GM23248 (cell line): Measurements from ENCODE around the gene KRT13. TPM values are rescaled to one million over a fixed set of nuclear protein-coding genes. Genes with fewer than 3 reads are reported as not detected.
A peak's percentile ranks its signal among the peaks of the same experiment; 100 is the strongest.

ENCODE experiments used
- DNase-seq: peaks from one replicate; pipeline ENCODE4 v3.0.0-alpha.2; 2015
- H2AFZ ChIP-seq: fragments of 200-600 bp; sonication (generic); 2 replicates; pipeline ENCODE4 v1.6.1; 2016; ENCODE audit warnings: antibody characterized with exemption
- H3F3A ChIP-seq: fragments of 200-600 bp; sonication (generic); 2 replicates; pipeline ENCODE4 v1.6.1; 2016; ENCODE audit warnings: mild to moderate bottlenecking, antibody characterized with exemption, mixed run types; ENCODE audit not compliant: insufficient read depth
- H3K27ac ChIP-seq: fragments of 200-600 bp; sonication (generic); 2 replicates; pipeline ENCODE4 v1.5.1; 2016; ENCODE audit warnings: mild to moderate bottlenecking
- H3K27me3 ChIP-seq: fragments of 200-600 bp; sonication (generic); replicated peaks from 2 replicates; pipeline ENCODE4 v1.6.1; 2016; ENCODE audit warnings: mild to moderate bottlenecking; ENCODE audit not compliant: insufficient read depth
- H3K36me3 ChIP-seq: fragments of 200-600 bp; sonication (generic); 2 replicates; pipeline ENCODE4 v1.6.1; 2016; ENCODE audit warnings: low read depth, mild to moderate bottlenecking
- H3K4me1 ChIP-seq: fragments of 200-600 bp; sonication (generic); 2 replicates; pipeline ENCODE4 v1.6.1; 2016; ENCODE audit warnings: mild to moderate bottlenecking; ENCODE audit not compliant: insufficient read depth
- H3K4me2 ChIP-seq: fragments of 200-600 bp; sonication (generic); one replicate; pipeline ENCODE4 v1.6.1; 2016; ENCODE audit warnings: mild to moderate bottlenecking; ENCODE audit not compliant: unreplicated experiment
- H3K4me3 ChIP-seq: fragments of 200-600 bp; sonication (generic); 2 replicates; pipeline ENCODE4 v1.5.1; 2016; ENCODE audit warnings: mild to moderate bottlenecking
- H3K79me2 ChIP-seq: fragments of 200-600 bp; sonication (generic); 2 replicates; pipeline ENCODE4 v1.6.1; 2016; ENCODE audit warnings: mild to moderate bottlenecking; ENCODE audit not compliant: insufficient read depth
- H3K9ac ChIP-seq: fragments of 200-600 bp; sonication (generic); 2 replicates; pipeline ENCODE4 v1.6.1; 2016; ENCODE audit warnings: mild to moderate bottlenecking
- H3K9me2 ChIP-seq: fragments of 200-600 bp; sonication (generic); 2 replicates; pipeline ENCODE4 v1.6.1; 2016; ENCODE audit warnings: mixed run types, mild to moderate bottlenecking, moderate library complexity; ENCODE audit not compliant: insufficient read depth
- H3K9me3 ChIP-seq: fragments of 200-600 bp; sonication (generic); one replicate; pipeline ENCODE4 v1.6.1; 2017; ENCODE audit warnings: low read depth
- H4K20me1 ChIP-seq: fragments of 200-600 bp; sonication (generic); 2 replicates; pipeline ENCODE4 v1.6.0; 2016; ENCODE audit not compliant: insufficient read depth
- EZH2 ChIP-seq: fragments of 200-600 bp; sonication (generic); IDR thresholded peaks from 2 replicates; pipeline ENCODE4 v1.6.1; 2018; ENCODE audit warnings: antibody characterized with exemption, mild to moderate bottlenecking; ENCODE audit not compliant: insufficient read depth, poor library complexity, severe bottlenecking
- EZH2phosphoT487 ChIP-seq: fragments of 200-600 bp; sonication (generic); IDR thresholded peaks from 2 replicates; pipeline ENCODE4 v1.6.1; 2018; ENCODE audit warnings: antibody characterized with exemption, moderate library complexity, mild to moderate bottlenecking, low read depth; ENCODE audit not compliant: insufficient read depth
- WGBS, 2 experiments: methylation state at CpG; one replicate each; pipeline ENCODE4 v1.1.6; 2015 to 2017; ENCODE audit warnings: low lambda C conversion rate in 2 of 2, low coverage in 1 of 2; ENCODE audit errors: missing lambda C conversion rate in 2 of 2; 5-methylcytosine and 5-hydroxymethylcytosine counted together
- in situ Hi-C: fragments of 300-500 bp; cut with MboI; formaldehyde crosslinking; loops from 2 replicates; pipeline ENCODE4 v1.15.0; 2020
- polyA plus RNA-seq: library from polyadenylated mRNA; unstranded; fragments of >200 nt; fragmentation: Nextera tagmentation; extraction: Ambion mirVana; gene quantifications from 2 replicates; pipeline ENCODE4 v1.2.1, GENCODE V29; 2016
- total RNA-seq: library from RNA; depleted of rRNA; stranded (reverse); fragments of >200 nt; shearing (Covaris generic); gene quantifications from 2 replicates; pipeline ENCODE4 v1.2.3, GENCODE V29; 2014

KRT13 gene
- total and polyA plus RNA-seq, 2 experiments from 2014 or later, result not detected

DNA sequence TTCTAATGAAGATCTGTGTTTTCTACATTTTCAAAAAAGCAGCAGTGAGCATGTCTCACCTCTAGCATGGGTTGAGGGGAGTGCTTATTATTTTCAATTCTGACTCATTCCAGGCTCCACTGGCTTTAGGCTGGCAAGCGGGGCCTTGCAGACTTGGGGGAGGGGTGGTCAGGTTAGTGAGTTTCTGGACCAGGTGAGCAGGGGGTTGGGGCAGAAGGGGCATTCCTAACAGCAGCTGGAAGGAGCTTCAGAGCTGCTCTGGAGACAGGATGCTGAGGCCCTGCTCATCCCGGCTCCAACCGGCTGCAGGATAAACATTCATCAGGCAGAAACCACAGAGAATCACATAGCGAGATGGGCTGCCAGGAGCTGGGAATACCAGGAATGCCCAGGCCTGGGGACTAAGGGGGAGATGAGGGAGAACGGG, 33.2 kb upstream of the KRT13 start:
- Histone ChIP-seq H3K4me3 (no peak overlapping the region), H4K20me1 (no peaks in the 10 kb centered on the region), H3K79me2 (no peaks in the 10 kb centered on the region), H3F3A (no peaks in the 10 kb centered on the region), H3K9me2 (no peaks in the 10 kb centered on the region), H2AFZ (no peak overlapping the region), H3K4me1 (peaks cover 11% of the 10 kb centered on the region; the same call in 1 of the 2 replicates), H3K27ac (no peak overlapping the region), H3K4me2 (no peak overlapping the region), H3K36me3 (no peaks in the 10 kb centered on the region), H3K27me3 (no peaks in the 10 kb centered on the region), H3K9ac (no peak overlapping the region), H3K9me3 (no peaks in the 10 kb centered on the region)
- in situ Hi-C loops, result no loop called here
- 51 to 71% methylated on average over 5 of the region's 5 CpGs for WGBS, 2 experiments
- peak; percentile 37 for DNase-seq
- TF ChIP-seq EZH2, result no peak
- TF ChIP-seq EZH2phosphoT487, result no peak

DNA sequence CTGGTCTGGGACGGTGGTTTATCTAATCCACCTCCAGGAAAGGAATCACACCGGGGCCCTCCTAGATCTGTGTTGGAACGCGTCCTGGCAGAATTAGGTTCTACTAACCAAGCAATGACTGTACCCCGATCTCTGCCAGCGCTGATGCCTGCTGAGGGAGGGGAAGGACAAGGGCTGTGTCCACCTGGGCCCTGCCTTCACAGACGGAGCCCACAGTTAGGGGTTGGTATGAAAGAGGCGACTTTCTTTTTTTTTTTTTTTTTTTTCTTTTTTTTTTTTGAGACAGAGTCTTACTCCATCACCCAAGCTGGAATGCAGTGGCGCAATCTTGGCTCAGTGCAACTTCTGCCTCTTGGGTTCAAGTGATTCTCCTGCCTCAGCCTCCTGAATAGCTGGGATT, 32.6 kb upstream of the KRT13 start:
- DNase-seq, result no peak
- H3K79me2 ChIP-seq, result no peaks in the 10 kb centered on the region
- no peaks in the 10 kb centered on the region for H3K9me2 ChIP-seq
- TF ChIP-seq EZH2phosphoT487 (no peak), EZH2 (no peak)
- no peaks in the 10 kb centered on the region for H3F3A ChIP-seq
- in situ Hi-C loops, result no loop called here
- no peak overlapping the region for H3K4me3 ChIP-seq
- no peak overlapping the region for H3K4me2 ChIP-seq
- H3K27ac ChIP-seq, result no peak overlapping the region
- H4K20me1 ChIP-seq, result no peaks in the 10 kb centered on the region
- no peaks in the 10 kb centered on the region for H3K36me3 ChIP-seq
- whole genome bisulfite sequencing, 2 experiments, result 90 to 96% methylated on average over 9 of the region's 9 CpGs
- H3K9ac ChIP-seq, result no peak overlapping the region
- H3K4me1 ChIP-seq, result peaks cover 11% of the 10 kb centered on the region; the same call in 1 of the 2 replicates
- no peak overlapping the region for H2AFZ ChIP-seq
- H3K9me3 ChIP-seq, result no peaks in the 10 kb centered on the region
- no peaks in the 10 kb centered on the region for H3K27me3 ChIP-seq

- no peak overlapping the region for H3K9ac ChIP-seq
- no peak overlapping the region for H2AFZ ChIP-seq
- in situ Hi-C loops, result no loop called here
- WGBS, 2 experiments, result 88% methylated on average over 7 of the region's 7 CpGs
- TF ChIP-seq EZH2, result no peak
- TF ChIP-seq EZH2phosphoT487, result no peak
- no peak for DNase-seq
- H3K36me3 ChIP-seq, result no peaks in the 10 kb centered on the region
- H3K9me2 ChIP-seq, result no peaks in the 10 kb centered on the region
- peaks cover 11% of the 10 kb centered on the region; the same call in 1 of the 2 replicates for H3K4me1 ChIP-seq
- H3K9me3 ChIP-seq, result no peaks in the 10 kb centered on the region
- H3K4me2 ChIP-seq, result no peak overlapping the region
- no peaks in the 10 kb centered on the region for H4K20me1 ChIP-seq
- H3K27me3 ChIP-seq, result no peaks in the 10 kb centered on the region
- no peaks in the 10 kb centered on the region for H3F3A ChIP-seq
- no peaks in the 10 kb centered on the region for H3K79me2 ChIP-seq
- no peak overlapping the region for H3K4me3 ChIP-seq
- H3K27ac ChIP-seq, result no peak overlapping the region
Observed at GRCh38 chr17:41537614-41537954, 32.2 kb upstream of the KRT13 start.

DNA sequence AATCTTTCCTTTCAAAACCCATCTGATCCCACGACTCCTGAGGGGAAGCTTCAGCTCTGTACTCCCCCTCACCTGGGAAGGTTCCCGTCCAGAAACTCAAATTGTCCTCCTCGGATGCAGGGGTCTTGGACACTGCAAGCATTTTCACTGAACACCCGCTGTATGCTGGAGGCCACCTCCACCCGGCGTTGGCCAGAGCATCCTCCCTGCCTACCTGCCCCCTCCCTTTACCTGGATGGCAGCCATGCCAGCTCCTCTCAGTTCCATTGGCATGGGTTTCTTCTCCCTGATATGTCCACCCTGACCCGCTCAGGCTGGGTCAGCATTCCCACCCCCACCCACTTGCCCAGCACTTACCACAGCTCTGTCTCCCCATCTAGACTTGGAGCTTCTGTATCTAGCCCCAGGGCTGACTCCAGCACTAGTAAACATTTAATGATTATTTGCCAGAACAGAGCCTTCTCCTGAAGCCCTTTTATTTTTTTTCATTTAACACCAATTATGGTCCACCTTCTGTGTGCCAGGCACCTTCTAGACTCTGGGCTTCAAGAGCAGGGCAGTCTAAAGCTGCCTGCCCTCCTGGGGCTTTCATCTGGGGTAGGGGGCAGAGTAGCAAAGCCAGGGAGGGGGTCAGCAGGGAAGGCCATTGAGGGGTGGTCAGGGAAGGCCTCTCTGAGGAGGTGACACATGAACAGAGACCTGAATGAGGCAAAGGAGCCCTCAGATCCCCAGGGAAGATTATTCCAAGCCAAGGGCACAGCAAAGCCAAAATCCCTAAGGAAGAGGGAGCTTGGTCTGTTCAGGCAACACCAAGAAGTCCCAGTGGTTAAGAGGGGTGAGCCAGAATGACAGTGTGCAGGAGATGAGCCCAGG, 31.6 kb upstream of the KRT13 start:
- WGBS, 2 experiments, result 84 to 88% methylated on average over 6 to 7 of the region's 7 CpGs
- no peak overlapping the region for H3K27ac ChIP-seq
- in situ Hi-C loops, result no loop called here

More for the DNA sequence above, 31.6 kb upstream of the KRT13 start:
- no peak for TF ChIP-seq EZH2phosphoT487
- no peak for TF ChIP-seq EZH2
- H3K79me2 ChIP-seq, result no peaks in the 10 kb centered on the region
- no peak overlapping the region for H3K4me2 ChIP-seq
- no peaks in the 10 kb centered on the region for H3K9me3 ChIP-seq
- no peaks in the 10 kb centered on the region for H3F3A ChIP-seq
- H3K4me1 ChIP-seq, result peaks cover 11% of the 10 kb centered on the region; the same call in 1 of the 2 replicates
- H3K4me3 ChIP-seq, result no peak overlapping the region
- H3K27me3 ChIP-seq, result no peaks in the 10 kb centered on the region
- DNase-seq, result no peak
- H3K9me2 ChIP-seq, result no peaks in the 10 kb centered on the region
- no peaks in the 10 kb centered on the region for H4K20me1 ChIP-seq
- H2AFZ ChIP-seq, result no peak overlapping the region
- H3K9ac ChIP-seq, result no peak overlapping the region
- H3K36me3 ChIP-seq, result no peaks in the 10 kb centered on the region
